Transverse colon (tissue), 4 donors: ENCODE results near the gene TOM1L2.

ENCODE experiments used
- POLR2A ChIP-seq: fragments of 450-650 bp; IDR thresholded peaks from one replicate; pipeline ENCODE4 v1.6.1; 2016; ENCODE audit warnings: antibody characterized with exemption, mild to moderate bottlenecking, moderate library complexity
- POLR2AphosphoS5 ChIP-seq, 3 donors: sonication (generic); formaldehyde crosslinking; IDR thresholded peaks; one replicate each; pipeline ENCODE4 v1.6.1; 2016; ENCODE audit warnings: antibody characterized with exemption in 3 of 3
- TF ChIP-seq, protein P1 (sequence below), 5 experiments: fragments of 200-600 bp in 3 of 5; fragments of 450-650 bp in 2 of 5; sonication (generic) in 3 of 5; IDR thresholded peaks; 1 replicate in 2 of 5; 2 replicates in 3 of 5; pipeline ENCODE4 v1.5.1; 2016 to 2017; ENCODE audit warnings: antibody characterized with exemption in 5 of 5, inconsistent platforms in 3 of 5, mild to moderate bottlenecking in 2 of 5, moderate library complexity in 1 of 5

DNA sequence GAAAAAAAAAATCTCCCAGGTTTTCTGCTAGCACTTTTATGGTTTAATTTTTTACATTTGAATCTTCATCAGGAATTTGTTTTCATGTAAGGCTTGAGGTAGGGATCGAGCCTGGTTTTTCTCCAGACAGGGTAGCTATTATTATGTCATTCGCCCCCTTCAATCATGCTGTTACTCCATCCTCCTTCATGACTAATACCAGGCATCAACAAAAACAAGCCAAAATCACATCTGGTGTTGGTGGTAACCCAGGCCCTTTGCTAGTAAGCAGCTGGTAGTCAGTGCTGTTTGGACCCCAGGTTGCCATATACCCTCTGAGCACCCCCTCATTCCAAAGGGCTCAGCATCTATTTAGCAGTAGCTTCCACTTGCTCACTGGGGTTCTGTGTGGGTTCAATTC, 30.0 kb upstream of the TOM1L2 start:
- TF ChIP-seq, protein P1, sequence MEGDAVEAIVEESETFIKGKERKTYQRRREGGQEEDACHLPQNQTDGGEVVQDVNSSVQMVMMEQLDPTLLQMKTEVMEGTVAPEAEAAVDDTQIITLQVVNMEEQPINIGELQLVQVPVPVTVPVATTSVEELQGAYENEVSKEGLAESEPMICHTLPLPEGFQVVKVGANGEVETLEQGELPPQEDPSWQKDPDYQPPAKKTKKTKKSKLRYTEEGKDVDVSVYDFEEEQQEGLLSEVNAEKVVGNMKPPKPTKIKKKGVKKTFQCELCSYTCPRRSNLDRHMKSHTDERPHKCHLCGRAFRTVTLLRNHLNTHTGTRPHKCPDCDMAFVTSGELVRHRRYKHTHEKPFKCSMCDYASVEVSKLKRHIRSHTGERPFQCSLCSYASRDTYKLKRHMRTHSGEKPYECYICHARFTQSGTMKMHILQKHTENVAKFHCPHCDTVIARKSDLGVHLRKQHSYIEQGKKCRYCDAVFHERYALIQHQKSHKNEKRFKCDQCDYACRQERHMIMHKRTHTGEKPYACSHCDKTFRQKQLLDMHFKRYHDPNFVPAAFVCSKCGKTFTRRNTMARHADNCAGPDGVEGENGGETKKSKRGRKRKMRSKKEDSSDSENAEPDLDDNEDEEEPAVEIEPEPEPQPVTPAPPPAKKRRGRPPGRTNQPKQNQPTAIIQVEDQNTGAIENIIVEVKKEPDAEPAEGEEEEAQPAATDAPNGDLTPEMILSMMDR (IDR thresholded peaks at IDR 0.05) = no peak
- TF ChIP-seq POLR2A (no peak), POLR2AphosphoS5 (IDR thresholded peaks at IDR 0.05) (no peak)
